ENCODE data around the gene AMZ1.
A peak's percentile ranks its signal among the peaks of the same experiment; 100 is the strongest.

Gene AMZ1

GRCh38 chr7:2754086-2754485 lies 66.1 kb downstream of the AMZ1 start:
- DNase-seq = no peak

GRCh38 chr7:2754912-2755311 lies 66.9 kb downstream of the AMZ1 start:
- no peak for DNase-seq

DNA sequence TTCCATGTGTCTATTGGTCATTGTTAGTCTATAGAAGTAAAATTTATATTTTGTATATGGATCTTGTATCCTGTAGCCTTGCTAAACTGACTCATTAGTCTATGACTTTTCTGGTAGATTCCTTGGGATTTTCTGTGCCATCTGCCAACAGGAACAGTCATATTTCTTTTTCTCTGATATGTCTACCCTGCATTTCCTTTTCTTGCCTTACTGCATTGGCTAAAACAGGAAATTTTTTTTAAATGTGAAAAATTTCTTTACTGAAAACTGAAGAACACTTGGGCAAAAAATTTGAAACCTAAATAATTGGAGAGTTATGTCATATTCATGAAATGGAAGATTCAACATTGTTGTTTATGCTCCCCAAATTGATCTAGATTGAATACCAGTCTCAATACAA lies 67.5 kb downstream of the AMZ1 start:
- DNase-seq = no peak

DNA sequence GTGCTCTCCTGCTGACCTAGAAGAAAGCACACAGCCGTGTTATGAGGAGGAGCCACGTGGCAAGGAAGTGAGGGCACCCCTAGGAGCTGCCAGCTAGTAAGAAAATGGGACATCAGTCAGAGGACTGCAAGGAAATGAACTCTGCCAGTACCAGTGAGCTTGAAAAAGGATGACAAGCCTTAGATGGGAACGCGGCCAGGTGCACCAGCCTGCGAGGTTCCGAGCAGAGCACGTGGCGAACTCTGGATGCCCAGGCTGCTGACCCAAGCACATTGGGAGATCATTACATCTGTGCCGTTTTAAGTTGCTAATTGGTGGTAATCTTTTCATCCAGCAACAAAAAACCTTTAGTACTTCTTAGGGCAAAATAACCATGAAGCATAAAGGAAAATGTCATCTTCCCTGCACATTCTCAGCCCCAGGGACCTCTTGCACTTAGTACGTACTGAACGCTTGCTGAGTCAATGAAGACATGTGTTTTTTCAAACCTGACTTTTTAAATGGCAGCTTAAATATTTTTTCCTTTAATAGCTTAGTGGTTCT lies 69.4 kb downstream of the AMZ1 start:
- DNase-seq = peak; percentile 31 to 48 (median 44)

DNA sequence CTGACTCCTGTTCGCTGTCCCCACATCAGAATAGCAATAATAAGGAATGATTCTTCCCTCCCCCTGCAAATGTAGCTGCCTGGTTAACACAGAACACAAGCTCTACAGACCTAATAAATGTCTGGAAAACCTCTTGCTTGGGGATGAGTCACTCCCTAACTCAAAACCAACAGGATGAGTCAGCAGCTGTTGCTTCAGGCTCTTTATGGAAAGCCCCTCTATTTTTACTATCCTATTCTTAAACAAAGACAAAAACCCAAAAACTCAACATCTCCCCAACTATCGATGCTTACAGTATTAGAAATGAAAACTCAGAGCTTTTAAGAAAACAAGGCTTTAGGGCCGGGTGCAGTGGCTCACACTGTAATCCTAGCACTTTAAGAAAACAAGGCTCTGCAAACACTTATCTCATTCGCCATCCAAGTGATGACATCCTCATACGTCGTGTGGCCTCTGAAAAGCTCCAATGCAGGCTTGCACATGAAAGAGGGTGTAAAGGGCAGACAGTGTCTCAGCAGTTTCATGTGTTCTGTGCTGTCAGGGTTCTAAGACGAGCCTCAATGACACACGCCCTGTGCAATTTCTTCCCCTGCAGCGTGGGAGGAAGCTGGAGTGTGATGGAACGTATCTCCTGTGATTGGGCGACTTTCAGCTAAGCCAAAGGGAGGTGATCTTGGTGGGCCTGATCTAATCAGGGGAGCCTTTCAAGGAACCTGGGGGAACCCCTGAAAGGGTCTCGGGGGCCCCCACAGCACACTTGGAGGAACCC lies 70.1 kb downstream of the AMZ1 start:
- DNase-seq = peak; percentile 93 to 99 (median 96)

GRCh38 chr7:2758673-2759616 lies 70.9 kb downstream of the AMZ1 start:
- no peak for DNase-seq

GRCh38 chr7:2759736-2760097 lies 71.7 kb downstream of the AMZ1 start:
- DNase-seq = peak in 1 of 4 experiments; percentile 45

DNA sequence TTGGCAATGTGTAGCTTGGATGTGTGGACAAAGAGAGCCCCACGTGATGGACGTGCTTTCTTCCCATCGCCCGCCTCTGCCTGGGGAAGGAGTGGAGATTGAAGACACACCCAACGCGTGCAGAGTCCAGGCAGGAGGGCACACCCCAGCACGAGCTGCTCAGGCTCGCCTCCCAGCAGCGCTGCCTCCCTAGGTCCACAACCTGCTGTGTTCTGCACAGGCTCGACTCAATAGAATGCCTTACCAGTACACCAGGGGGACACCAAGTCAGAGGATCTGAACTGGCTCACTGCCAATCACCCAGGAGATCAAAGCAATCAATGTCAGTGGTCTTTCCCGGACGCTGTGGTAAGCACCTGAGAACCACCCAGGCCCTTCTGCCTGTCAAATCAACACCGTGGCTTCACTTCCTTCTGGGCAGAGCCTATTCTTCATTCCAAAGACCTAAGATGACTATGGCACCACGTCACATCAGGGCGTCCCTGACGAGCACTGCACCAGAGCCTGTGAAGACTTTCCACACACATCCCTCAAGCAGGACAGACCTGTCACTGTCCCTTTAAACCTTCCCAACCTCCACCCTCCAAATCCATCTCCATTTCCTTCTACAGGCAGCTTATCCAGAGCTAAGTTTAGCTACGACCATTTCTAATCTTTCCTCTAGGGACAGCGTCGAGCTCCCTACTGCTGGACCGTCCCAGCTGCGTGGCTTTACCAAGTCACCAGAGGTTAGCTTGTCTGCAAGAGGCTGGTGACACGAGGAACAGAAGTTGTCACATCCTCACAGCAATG lies 72.3 kb downstream of the AMZ1 start:
- peak; percentile 75 to 86 (median 82) for DNase-seq

DNA sequence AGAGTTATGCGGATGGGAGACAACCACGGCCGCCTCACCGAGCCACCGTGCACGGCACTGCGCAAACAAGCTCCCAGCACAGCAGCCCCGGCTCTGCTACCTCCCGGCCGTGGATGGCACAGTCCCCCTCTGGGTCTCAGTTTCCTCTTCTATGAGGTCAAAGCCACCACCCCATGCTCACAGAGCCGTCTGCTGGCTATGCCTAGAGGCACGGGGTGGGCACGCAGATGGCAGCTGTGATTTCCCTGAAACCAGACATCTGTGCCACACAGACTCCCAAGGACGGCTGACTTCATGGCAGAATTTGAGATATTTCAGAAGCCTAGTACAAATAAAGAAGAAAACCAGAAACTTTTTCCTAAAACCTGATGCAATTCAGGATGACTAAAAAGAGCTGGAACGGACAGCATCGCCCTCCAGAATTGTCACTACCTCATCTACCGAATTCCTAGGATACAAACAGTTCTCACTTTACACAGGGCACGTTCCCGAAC lies 73.2 kb downstream of the AMZ1 start:
- no peak for DNase-seq

DNA sequence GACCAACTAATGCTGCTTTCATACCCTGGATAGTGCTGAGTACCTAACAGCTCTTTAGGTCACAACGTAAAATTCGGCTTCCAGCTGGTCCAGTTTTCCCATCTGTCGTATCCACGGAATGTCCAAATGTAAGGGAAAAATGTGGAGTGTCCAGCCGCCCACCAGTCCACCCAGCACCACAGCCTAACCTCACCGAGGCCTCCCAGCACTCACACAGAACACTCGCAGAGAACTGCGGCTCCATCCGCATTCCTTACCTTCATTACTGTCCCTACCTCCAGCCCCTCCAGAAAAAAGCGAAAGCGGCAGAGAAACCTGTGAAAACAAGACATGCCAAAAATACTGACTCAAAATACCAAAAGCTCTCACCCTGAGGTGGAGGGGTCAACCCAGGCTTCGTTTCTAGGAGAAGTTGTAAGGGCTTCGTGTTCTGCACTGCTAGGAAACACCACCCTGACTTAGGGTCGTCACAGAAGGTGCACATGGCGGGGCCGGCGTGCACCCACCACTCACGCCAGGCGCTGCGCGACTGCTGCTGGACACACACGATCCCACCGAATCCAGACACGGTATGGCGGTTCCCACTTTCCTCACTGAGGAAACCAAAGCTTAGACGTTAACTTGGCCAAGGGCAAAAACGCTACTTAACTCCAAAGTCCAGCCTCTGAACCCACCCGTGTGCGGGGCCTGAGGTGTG lies 73.9 kb downstream of the AMZ1 start:
- DNase-seq = no peak

- peak in 1 of 4 experiments; percentile 28 for DNase-seq
These were observed 75.6 kb downstream of the AMZ1 start for GRCh38 chr7:2763597-2763996.

DNA sequence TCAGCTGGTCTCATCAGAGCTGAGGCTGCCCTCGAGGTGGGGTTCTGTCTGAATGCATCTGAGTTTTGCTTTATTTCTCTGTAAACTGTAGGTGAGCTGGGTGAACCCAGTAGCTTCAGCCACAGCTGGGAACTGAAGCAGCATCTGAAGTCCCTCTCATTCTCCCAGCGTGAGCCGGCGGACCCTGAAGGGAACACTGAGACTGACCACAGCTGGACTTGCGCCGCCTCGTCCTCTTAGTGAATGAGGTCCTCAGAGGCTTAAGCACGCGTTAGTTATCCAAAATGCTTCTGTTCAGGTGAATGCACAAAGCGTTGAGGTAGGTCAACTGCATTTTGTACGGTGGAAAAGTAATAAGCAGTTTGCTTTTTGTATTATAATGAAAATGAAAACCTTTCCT lies 76.6 kb downstream of the AMZ1 start:
- no peak for DNase-seq
